HG03039 (cell line): ENCODE results near the gene ZNF621.
"Not testable (repeated sequence)": the region's sequence is repeated elsewhere in the genome, so short reads cannot be mapped to it uniquely, and the experiment has no call there.

ENCODE experiments used
- ATAC-seq: cut with Tn5 transposase; IDR thresholded peaks from one replicate; pipeline ENCODE4 v1.9.1; 2021; ENCODE audit warnings: mild to moderate bottlenecking, moderate library complexity; ENCODE audit not compliant: unreplicated experiment

ZNF621 gene

DNA sequence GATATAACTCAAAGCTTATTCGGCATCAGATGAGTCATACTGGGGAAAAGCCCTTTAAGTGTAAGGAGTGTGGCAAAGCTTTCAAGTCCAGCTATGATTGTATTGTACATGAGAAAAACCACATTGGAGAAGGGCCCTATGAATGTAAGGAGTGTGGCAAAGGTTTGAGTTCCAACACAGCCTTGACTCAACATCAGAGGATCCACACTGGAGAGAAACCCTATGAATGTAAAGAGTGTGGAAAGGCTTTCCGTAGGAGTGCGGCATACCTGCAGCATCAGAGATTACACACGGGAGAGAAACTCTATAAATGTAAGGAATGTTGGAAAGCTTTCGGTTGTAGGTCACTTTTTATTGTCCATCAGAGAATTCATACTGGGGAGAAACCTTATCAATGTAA, 7.5 kb downstream of the ZNF621 start:
- ATAC-seq, result no peak

DNA sequence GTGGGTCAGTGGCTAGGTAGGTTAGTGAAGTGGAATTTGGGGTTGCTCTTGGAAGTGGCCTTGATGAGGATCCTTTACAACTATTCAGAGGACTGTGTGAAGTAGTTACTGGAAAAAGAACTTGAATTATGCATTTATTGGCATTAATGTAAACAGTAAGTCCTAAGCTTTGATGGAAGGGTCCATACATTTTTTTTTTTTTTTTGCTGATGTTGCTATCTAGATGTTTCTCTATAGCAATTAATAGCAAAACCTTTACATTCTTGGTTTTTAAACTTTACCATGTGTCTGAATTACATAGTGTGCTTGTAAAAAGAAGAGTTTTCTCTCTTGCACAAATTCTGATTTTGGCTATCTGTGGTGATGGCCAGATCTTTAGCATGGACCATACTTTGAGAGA, 9.5 kb downstream of the ZNF621 start:
- no peak for ATAC-seq

DNA sequence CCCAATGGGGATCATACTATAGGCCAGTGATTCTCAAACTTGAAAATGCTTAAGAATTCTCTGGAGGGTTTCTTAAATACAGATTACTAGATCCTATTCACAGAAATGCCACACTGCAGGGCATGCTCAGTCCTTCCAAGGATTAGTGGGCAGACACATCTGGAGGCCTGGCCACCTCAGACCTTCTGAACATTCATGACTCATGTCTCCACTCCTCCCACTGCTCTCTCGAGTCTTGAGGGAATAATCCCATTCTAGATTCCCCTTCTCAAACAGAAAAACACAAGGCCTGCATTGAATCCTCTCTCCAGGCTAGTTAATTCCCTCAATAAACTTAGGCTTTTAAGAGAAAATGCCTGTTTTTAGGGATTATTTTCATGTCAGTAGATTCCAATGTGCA, 22.1 kb downstream of the ZNF621 start:
- ATAC-seq, result no peak

DNA sequence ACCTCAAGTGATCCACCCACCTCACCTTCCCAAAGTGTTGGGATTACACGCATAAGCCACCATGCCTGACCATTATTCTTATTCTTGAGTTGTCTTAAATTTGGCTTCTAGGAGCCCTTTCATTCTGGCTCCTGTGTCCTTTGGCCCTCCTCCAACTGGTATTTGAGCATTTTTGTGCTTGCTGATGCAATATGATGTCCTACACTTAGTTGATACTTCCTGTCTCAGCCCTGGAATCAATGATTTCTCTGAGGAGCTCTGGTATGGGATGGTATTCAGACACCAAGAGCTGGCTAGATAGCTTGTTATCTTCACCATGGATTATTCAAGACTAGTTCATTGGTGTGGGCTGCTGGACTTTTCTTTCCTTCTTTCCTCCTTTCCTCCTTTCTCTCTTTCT, 25.4 kb downstream of the ZNF621 start:
- ATAC-seq, result no peak

DNA sequence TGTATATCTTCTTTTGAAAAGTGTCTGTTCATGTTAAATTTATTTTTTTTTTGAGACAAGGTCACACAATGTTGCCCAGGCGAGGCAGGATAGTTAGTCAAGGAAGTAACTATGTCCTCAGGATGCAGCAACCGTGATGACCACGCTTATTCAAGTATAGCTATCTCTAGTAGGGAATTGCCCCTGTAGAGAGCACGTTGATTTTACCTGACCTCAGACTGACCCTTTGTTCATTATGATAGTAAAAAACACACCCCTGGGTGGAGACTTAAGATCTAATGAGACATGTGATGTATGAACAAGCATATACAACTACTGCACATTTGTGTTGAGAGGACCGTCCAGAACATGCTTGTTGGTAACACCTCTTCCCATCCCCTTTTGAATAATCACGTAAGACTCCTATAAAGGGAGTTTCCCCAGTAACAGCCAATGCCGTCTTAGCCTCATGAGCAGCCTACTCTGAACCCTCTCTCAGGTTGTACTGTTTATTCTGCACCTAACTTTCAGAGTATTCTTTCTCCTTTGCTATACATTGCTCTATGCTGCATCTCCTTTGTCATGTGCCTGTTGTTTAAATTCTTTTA, 32.9 kb downstream of the ZNF621 start:
- ATAC-seq, result no peak

DNA sequence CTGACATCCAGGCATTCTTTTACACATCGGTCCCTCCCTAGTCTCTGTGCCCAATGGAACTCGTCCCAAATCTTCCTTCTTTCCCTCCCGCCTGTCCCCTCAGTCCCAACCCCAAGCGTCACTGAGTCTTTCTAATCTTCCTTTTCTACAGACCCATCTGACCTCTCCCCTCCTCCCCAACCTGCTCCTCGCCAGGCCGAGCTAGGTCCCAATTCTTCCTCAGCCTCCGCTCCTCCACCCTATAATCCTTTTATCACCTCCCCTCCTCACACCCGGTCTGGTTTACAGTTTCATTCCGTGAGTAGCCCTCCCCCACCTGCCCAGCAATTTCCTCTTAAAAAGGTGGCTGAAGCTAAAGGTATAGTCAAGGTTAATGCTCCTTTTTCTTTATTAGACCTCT, 37.7 kb downstream of the ZNF621 start:
- ATAC-seq, result not testable (repeated sequence)

DNA sequence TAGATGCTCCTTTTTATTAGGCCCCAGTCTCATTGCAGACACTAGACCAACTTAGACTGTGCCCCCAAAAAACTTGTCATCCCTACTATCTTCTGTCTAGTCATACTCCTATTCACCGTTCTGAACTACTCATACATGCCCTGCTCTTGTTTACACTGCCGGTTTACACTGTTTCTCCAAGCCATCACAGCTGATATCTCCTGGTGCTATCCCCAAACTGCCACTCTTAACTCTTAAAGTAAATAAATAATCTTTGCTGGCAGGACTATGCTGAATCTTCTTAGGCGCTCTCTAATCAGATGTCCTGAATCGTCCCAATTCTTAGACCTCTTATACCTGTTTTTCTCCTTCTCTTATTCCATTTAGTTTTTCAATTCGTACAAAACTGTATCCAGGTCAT, 40.9 kb downstream of the ZNF621 start:
- ATAC-seq, result not testable (repeated sequence)

DNA sequence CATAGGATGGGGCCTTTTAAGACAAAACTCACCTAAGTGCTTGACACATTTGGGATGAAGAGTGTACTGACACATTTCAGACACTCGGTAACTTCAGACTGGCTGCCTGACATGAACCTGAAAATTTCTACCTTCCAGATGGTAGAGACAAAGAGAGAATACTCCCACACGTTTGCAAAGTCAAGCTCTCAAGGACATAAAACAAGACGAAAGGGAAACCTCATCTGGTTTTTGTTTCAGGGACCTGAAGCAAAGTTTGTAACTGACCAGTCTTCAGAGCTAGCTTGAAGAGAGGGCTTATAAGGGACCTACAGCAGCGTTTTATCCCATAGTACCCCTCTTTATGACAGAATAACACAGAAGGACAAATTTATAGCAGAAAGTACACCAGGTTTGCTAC, 41.9 kb downstream of the ZNF621 start:
- ATAC-seq, result no peak

DNA sequence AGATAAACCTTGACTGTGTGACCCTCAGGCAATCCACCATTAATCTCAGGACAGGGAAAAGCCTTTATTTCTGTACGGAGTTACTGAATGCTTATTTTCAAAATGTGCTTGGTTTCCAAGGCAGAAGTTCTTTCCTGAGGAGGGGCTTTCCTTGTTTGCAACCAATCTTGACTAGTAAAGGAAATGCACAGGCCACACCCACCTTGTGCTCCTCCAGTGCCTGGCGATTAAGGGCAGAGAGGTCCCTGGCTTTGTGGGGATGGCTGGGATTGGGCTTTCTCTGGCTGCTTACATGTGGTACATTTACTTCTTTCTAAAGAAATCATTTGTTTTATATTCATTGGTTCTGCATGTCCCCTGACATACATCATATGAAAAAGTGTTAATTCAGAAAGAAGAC, 47.8 kb downstream of the ZNF621 start:
- ATAC-seq, result no peak

DNA sequence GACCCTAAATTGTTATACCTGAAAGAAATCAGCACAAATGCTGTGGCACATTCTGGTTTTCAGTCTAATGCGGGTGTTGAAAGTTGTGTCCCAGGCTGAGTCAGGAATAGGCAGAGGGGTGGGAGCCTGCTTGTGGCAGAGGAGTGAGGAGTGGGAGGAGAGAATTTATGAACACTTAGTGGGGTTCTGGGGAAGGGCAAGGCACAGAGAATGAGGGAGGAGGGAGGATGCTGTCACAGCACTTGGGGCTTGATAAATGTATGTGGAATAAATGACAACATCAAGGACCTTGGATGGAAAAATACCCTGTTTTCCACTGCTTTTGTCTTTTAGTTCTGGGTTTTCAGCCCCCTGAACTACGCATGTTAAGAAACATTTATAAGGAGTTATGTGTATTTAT, 49.3 kb downstream of the ZNF621 start:
- no peak for ATAC-seq

DNA sequence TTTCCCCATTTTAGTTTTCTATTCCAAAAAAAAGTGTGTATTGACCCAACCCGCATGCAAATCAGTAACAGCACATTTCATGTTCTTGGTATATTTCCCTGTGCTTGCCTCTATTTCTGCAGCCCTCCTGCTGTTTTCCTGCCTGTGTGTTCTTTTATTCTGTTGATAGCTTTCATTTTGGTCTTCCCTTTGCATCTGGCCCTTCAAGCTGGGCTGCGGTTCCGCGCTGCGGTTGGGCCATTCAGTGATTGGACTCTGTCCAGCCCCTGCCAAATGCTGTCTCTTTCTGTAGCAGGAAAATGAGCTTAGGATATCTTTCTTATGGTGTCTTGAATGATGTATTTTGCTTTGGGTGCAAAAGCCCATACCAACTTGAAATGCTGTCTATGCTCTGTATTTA, 49.9 kb downstream of the ZNF621 start:
- no peak for ATAC-seq

DNA sequence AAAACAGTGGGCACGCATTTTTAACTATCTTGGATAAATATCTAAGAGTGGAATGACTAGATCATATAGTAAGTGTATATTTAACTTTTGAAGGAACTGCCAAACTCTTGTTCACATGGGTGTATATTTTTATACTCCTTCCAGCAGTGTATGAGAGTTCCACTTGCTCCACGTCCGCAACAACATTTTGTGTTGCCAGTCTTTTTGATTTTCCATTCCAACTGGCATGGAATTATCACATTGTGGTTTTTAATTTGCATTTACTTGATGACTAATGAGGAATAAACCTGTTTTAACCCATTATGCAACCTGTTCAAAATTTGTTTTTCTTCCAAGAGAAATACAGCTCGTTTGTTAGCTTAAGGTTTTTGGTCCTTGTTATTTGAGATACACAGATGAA, 51.6 kb downstream of the ZNF621 start:
- ATAC-seq, result no peak

DNA sequence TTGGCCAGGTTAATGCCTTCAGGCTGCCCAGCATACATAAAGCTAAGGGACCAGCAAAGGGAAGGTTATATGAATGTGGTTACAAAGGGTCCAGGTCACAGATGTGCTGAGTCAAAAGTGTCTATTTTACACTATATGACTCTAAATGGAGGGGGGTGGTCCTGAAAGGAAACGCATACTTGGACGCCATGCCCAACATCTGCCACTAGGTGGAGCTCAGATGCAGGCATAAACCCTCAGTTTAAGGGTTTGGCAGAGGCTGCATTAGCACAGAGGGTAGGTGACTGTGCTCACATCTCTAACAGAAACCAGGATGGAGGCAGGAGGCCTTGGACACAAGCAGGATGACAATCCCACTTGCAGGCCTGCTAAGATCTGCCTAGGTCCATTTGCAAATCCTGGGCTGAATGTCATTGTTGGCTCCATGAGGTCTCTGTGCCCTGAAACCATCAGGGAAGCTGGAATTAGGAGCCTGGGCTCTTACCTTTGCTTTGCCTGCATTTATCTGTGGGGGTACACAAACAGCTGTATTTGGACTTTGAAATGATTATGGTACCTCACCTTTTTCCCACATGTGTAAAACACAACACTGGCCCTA, 55.8 kb downstream of the ZNF621 start:
- peak; percentile 66 for ATAC-seq

DNA sequence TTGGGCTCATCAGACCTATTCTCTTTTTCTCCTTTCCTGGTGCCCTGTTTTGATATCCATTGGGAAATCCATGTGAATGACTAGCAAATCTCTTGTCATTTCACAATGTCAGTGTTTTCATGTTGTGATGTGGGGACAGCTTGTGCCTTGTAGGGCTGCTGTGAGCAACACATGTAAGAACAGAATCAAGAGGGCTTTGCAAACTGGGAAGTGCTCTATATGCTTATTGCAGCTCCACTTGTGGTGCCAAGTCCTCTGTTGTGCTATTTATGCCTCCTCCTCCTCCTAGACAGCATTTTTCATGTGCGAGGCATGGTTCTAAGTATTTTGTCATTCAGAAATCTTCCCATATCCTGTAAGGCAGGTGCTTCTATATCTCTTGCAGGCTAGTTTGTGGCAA, 56.4 kb downstream of the ZNF621 start:
- no peak for ATAC-seq

DNA sequence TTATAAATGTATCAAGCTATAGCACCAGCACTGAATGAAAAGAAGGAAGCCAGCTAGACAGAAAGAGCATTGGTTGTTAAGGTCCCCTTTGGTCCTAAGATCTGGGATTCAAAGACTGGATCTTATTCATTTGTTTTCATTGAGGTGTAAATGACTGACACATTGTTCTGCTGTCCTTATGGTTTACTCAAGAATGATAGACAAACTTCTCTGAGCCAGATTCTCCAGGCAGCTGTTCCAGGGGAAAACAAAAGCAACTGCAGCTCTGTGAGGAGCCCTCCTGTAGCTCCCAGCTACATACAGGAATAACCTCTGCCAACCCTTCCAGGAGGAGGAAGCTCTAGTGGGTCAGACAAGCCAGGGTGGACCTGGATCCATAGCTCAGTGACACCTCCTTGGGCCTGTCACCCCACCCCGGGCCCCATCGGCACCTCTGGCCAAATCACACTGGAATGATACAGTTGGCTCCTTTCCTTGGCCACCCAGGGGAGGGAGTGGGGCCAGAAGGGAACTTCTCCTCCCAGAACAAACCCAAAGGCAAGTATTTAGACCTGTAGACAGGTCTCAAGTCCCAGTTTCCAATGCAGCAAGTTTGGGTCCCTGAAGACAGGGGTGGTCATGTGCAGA, 57.8 kb downstream of the ZNF621 start:
- no peak for ATAC-seq

DNA sequence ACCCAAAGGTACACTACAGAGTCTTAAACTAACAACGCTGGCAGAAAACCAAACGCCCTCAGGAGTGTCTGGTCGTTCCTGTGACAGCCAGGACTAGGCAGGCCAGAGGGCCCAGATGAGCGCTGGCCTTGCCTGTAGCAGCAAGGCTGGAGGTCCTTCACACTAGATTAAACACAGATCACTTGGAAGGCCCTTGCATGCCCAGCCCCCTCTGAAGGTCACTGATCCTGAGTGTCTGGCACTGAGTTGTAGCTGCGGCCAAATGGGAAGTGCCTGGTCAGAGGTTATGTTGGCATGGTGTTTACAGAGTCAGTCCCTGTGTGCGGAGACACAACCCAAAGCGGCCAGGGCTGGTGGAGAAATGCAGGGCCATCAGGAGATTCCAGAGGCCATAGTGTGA, 58.9 kb downstream of the ZNF621 start:
- ATAC-seq, result no peak

DNA sequence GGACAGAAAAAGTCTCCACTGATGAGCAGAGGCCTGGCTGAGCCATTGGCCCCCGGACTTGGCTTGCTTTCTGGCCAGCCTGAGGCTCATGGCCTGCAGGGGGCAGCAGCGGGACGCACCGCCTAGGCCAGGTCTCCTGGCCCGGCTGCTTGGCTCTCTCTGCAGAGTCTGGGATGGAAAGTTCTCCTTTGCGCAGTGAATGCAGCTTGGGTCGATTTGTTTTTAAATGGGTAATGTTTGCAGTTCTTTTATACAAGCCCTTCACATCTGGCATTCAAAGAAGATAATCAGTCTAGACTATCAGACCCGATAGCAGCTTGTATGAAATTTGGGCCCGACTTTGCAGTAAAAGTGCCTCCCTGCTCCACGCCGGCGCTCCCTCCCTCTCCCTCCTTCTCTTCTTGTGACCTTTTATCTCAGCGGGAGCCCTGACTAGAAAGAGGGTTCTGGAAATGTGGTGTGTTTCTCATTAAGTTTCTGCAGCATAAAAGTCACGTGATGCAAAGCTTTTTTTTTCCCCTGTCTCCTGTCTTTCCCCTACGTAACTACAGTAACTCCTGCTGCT, 59.9 kb downstream of the ZNF621 start:
- ATAC-seq, result no peak

DNA sequence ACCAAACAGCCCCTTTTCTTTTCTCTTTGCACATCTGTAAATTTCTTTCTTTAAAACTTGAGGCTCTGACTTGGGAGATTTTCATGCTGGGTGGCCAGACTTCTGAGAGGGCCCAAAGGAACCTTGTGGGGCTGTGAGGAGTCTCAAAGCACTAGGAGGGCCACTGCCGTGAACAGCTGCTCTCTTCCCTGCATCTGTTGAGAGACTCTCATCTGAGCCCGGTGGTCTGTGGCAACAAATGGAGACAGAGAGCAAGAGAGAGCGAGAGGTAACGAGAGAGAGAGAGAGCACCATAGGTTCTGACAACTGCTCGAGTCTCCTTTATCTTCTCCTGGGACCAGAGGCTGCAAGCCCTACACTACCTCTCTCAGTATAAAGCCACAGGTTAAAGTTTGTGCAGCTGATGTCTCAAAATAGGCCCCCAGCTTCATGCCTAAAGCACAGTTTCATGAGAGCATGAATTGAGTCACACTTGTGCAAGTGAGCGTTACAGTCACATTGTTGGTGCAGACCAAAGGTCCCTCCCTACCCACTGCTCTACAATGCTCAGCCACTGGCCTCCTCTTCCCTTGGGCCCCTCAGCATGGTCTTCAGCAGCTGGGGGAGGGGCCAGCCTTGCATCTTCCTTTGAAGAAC, 60.7 kb downstream of the ZNF621 start:
- ATAC-seq, result no peak

DNA sequence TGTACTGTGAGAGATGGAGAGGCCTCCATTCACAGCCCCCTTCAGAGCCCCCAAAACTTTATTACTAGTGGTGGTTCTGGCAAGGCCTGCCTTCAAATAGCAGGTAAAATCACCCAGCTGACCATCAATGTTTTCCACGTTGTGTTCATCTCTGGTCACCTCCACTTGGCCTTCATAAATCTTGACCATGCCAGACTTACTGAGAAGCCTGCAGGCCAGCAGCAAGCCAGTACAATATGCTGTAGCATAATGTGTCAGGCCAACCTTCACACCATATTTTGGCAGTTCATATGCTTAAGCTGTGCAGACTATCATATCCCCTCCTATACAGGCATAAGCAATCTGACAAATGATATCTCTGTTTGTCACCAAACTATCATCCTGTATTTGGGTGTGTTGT, 62.1 kb downstream of the ZNF621 start:
- ATAC-seq, result no peak

DNA sequence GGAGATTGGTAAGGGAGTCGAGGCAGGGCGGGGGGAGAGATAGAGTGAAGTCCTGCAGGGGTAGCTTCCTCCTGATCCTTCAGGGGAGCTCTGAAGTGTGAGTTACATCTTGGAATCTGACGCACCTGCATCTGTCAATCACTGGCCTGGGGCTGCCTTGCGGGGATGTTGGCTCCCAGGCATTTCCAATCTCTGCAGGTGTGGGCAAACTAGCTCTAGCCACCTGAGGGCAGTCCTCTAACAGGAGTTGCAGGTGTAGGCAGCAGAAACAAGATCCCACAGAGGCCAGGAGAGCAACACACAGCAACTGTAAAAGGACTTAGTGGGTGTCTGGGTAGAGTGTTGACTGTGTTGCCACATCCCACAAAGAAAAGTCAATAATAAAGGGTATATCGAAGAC, 63.6 kb downstream of the ZNF621 start:
- ATAC-seq, result no peak
